GM12873 (cell line): Measurements from ENCODE around the gene CENPO.

ENCODE experiments used
- TF ChIP-seq, protein P1 (sequence below): IDR thresholded peaks from 2 replicates; pipeline ENCODE4 v1.5.1; 2012; ENCODE audit warnings: low read depth, mild to moderate bottlenecking, moderate library complexity, low read length, control low read depth; ENCODE audit not compliant: insufficient read depth; ENCODE audit errors: missing control alignments

Gene CENPO

DNA sequence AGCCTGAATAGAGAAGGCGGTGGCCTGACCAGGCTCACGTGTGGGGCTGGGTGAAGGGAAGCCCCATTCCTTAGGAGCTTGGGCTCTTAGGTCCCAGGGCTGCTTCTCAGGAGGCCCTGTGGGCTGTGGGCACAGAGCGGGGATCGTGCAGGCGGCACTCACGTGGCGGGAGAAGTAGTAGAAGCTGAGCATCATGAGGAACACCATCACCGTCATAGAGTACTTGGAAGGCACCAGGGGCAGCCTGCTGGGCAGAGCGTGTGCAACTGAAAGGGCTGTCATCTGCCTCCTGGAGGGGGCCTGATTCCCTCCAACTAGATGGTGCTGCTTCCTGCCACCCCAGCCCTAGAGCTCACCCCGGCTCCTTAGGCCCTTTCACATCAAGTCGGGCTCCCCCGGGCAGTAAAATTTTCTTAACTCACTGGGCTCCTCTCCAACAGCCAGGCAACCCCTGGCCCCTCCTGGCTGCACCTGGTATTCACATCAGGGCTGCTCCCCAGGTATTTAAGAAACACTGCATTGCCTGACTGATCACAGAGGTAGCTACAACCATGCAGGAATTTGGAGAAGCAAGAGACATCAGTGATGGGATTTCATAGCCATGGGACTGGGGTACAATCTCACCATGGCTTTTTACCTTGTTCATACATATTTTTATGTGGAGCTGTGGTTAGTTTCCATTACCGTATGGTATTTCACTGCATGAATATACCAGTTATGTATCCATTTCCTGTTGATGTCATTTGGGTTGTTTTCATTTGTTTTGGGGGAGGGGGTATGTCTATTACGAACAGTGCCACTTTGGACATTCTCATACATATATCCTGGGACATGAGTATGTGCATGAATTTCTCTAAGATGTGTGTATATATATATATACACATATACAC, 32.9 kb downstream of the CENPO start:
- TF ChIP-seq, protein P1, sequence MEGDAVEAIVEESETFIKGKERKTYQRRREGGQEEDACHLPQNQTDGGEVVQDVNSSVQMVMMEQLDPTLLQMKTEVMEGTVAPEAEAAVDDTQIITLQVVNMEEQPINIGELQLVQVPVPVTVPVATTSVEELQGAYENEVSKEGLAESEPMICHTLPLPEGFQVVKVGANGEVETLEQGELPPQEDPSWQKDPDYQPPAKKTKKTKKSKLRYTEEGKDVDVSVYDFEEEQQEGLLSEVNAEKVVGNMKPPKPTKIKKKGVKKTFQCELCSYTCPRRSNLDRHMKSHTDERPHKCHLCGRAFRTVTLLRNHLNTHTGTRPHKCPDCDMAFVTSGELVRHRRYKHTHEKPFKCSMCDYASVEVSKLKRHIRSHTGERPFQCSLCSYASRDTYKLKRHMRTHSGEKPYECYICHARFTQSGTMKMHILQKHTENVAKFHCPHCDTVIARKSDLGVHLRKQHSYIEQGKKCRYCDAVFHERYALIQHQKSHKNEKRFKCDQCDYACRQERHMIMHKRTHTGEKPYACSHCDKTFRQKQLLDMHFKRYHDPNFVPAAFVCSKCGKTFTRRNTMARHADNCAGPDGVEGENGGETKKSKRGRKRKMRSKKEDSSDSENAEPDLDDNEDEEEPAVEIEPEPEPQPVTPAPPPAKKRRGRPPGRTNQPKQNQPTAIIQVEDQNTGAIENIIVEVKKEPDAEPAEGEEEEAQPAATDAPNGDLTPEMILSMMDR = no peak

DNA sequence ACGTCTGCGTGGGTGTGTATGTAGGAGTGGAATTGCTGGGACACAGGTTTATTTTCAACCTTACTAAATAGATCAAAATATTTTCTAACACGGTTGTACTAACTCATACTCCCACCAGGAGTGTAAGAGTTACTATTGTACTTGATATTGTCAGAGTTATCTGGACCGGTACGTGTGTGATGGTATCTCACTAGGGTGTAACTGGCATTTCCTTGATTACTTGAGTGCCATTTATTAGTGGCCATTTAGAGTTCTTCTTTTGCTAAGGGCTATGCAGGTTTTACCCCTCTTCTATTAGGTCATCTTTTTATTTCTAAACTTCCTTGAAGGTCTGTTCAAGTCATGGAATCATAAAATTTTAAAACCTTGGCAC, 33.5 kb downstream of the CENPO start:
- TF ChIP-seq, protein P1 = no peak

DNA sequence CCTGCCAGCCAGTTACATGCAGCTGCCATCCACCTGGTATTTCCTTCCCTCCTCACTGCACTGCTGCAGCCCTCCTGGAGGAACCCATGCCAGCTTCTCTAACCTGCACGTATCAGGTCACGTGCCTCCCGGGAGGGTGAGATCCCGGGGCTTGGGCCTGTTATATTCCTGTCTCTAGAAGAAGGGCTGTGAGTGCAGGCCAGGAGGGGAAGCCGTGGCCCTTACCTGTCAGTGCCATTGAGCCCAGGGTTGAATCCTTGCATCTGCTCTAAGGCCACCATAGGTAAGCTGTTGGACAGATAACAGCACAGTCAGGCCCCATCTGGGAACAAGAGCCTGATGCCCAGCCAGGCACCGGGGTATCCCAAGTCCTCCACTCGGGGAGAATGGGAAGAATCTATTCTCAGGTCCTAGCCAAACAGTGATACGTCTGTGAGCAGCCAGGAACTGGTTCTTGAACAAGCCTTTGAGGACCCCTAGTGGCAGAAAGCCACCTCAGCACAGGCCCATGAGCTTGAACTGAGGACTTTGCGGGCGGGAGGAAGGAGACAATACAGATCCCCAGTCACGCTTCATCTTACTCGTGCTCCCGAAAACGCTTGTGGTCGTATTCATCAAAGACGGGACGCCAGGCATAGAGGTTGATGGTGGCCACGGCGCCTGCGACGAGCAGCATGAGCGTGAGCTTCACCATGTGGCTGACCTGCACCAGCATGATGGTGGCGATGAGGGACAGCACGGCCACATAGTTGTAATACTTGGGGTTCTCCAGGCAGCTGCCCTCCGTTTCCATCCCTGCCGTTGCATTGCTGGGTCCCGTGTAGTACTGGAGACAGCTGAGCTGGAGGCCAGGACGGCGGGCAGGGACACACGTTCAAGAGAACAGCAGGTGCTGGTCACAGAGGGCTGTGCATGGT, 34.4 kb downstream of the CENPO start:
- TF ChIP-seq, protein P1 = peak; percentile 92

DNA sequence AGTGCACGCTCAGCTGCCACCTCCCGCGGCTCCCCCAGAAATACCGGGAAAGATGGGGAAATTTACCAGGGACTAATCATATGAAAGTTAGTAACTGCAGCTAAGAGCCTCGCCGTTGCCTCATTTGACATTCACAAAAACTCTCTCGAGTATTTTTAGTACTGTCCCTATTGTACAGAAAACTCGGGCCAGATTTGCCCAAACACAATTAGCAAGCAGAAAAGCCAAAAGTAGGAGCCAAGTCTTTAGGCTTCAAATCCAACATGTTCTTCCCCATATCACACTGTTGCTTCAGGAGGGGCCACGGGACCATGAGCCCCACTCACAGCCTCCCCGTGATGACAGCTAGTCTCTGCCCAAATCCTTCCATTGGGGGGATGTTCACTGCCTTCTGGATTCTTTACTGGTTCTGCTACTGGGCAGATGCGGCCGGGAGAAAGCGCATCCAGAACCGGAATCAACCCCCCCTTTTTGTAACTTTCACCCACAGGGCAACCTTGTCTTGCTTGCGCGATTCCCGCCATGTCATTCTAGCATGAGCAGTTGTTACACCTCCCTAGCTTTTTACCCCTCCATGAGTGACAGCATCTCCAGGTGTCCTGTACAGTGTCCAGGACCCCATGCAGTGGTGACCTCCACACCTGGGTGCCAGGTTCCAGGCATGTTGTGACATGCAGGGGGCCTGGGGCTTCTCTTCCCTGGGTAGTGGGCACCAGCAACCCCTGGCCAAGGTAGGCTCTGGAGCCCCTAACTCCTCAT, 35.2 kb downstream of the CENPO start:
- TF ChIP-seq, protein P1 = no peak

DNA sequence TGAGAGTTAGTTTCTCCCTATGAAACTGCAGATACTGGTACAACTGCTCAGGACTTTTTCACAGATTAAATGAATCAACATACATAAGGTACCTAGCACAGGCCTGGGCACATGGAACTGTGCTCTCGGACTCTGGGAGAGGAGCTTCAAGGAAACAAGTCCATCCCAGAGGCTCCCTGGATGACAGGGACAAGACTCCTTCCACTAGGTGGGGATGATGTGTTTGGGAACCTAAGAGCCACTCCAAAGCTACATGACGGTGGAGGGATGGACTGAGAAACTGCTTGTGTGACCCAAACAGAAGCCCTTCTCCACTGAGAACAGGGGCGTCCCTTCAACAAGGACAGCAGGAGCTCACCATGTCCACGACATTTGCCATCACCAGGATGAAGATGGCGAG, 37.1 kb downstream of the CENPO start:
- TF ChIP-seq, protein P1 = no peak

DNA sequence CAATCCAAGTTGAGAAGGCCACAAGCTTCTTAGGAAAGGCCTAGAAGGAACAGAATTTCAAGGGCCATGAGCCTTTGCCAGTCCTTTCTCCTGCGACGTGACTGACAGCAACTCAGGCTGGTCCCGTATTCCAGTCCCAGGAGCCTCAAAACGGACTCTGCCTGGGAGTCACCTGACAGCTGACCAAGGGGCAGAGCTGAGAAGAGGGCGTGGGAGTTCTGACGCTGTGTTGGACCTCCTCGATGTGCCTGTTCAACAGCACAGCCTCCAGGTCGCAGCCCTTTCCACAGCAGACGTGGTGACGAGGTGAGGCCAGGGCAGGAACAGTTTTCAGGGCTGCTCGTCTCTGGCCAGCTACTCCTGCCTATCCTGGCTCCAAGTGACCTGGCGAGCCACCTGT, 37.6 kb downstream of the CENPO start:
- TF ChIP-seq, protein P1 = no peak
